ENCODE results near the gene PKNOX2.
A peak's percentile ranks its signal among the peaks of the same experiment; 100 is the strongest.

PKNOX2 gene

DNA sequence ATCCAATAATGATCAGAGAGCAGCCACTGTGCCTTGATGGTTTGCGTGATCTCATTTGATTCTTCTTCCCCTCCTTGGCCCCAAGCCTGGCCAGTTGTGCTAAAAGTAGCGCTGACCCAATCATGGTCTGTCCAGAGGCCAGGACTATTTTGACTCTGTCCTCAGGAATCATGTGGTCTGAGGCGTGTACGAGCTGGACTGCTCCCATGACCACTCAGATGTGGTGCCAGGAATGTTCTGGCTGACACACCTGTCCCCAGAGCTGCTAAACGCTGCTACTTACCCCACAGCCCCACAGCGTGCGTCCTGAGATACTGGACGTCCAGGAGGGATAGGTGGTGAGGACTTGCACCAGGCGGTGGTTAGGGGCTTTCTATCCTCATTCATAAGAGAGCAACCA lies 261.1 kb downstream of the PKNOX2 start:
- DNase-seq = no peak

DNA sequence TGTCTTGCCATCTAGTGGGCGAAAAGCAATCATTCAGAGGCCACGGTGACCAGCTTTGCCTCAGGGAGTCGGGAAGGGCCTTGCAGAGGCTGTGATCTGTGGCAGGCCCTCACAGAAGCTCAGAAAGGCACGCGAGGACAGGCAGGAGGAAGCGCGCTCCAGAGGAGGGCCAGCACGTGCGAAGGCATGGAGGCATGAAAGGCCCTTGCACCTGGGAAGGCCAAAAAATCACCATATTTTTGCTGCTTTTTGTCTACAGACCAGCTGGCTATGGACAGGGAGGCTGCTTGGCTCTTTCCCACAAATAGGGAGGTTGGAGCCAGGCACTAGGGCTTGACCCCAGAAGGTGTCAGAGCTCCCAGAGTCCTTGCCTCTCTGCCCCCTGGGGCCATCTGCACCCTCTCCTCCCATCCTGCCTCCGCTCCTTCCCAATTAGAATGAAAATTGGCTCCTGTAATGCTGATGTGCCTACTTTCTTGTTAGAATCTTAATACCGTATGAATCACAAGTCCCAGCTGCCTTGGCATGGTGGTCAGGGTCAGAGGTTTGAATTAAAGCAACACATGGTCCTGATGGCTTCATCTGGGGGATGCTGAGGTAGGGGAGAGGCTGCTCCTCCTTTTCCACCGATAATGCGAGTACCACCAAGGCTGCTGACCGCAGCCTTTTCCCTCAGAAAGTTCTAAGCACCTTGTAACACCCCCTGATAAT lies 262.4 kb downstream of the PKNOX2 start:
- DNase-seq = no peak

DNA sequence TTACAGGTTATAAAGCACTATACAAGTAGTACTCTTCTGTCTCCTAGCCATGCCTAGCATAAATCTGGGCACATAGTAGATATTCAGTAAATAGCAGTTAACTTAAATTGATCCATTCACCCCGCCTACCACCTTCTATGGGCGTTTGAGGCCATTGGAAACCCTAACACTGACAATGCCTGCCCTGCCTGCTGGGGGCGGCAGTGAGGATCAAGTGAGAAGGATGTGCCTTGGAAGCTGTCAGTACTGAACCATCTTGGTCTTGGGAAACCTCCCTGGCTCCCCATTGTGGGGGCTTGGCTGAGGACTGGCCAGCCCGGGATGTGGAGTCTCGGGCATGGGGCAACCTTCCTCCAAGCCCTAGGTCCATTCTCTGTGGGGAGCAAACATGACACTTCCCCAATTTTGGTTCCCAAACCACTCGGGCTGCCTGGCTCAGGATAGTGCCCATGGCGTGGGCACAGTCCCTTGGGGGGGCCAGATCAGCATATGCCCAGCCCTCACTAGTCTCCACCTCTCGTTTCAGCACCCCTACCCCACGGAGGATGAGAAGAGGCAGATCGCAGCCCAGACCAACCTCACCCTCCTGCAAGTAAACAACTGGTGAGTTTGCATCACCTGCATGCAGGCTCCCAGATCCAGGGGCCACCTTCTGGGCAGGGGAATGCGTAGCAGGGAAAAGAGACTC lies 264.1 kb downstream of the PKNOX2 start:
- no peak for DNase-seq

DNA sequence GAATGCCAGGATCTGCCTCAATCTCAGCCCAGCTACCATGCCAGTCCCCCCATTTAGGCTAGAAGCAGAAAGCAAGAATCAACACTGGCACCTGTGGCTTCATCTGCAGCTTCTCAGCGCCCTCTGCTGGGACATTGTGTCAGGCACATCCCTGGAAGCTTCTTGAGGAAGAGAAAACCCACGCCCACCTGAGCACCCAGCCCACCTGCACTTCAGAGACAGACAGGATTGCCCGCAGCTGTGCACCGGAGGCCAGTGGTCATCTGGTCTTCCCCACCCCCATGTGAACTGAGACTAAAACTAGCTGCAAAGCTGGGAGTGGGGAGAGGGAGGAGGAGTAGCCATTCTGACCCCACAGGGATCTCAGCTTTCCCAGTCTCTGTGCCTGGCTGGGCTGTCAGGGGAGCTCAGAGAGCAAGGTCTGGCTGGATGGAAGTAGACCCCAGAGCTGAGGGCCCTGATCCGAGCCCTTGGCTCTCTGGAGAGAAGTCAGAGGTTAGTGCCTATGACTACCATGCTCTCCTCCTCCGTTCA lies 264.7 kb downstream of the PKNOX2 start:
- peak; percentile 27 for DNase-seq

DNA sequence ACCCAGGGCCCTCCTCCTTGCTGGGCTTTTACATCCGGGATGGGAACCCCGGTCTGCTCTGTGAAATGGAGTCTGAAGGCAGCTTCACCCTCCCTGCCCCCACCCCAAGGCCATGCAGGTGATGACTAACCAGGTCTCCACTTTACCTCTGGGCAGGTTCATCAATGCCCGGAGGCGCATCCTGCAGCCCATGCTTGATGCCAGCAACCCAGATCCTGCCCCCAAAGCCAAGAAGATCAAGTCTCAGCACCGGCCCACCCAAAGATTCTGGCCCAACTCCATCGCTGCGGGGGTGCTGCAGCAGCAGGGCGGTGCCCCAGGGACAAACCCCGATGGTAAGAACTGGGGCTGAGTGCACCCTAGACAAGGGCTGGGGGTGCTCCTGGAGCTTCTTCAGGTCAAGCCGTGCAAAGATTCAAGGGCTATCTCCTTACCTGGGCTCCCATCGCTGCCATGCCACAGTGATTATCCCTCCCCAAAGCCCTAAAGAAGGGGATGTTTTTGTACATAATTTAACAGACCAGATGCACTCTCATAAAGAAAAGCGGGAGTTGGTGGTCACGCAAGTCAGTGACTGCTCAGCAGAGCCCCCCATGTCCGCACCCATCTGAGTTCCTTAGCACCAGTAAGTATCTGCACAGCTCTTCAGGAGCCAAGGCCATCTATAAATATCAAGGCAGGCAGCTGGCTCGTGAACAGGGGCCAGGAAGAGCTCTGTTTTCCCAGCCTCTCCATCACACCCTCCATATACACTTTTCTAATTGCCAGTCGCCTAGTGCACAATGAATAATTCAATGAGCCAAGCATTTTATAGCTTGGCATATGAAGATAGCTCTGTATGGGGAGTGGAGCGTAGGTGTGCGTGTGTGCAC lies 265.5 kb downstream of the PKNOX2 start:
- no peak for DNase-seq

DNA sequence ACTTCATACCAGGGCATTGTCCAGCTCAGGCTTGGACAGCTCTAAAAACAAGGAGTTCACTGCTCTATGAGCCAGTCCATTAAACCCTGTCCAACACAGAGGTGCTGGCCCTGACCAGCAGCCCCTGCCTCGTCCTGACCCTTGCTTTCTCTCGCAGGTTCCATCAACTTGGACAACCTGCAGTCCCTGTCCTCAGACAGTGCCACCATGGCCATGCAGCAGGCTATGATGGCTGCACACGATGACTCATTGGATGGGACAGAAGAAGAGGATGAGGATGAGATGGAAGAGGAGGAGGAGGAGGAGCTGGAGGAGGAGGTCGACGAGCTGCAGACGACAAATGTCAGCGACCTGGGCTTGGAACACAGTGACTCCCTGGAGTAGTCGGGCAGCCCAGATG lies 266.5 kb downstream of the PKNOX2 start:
- no peak for DNase-seq

DNA sequence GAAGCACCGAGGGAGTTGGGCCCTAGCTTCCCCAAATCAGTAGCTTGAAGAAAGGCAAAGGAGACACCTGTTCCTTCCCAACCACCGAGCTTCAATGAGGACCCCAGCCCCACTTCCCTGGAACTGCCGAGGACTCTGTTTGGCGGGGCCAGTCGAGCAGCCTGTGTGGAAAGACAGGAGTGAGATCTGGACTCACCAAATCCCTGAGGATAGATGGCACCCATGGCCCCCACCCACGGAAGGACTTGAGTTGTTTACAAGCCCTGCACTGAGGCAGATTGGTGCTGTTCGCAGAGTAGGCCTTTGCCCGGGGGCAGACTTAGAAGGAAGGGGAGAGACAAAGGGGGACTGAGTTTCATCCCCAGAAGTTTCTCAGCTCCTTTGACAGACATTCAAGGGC lies 266.9 kb downstream of the PKNOX2 start:
- no peak for DNase-seq

DNA sequence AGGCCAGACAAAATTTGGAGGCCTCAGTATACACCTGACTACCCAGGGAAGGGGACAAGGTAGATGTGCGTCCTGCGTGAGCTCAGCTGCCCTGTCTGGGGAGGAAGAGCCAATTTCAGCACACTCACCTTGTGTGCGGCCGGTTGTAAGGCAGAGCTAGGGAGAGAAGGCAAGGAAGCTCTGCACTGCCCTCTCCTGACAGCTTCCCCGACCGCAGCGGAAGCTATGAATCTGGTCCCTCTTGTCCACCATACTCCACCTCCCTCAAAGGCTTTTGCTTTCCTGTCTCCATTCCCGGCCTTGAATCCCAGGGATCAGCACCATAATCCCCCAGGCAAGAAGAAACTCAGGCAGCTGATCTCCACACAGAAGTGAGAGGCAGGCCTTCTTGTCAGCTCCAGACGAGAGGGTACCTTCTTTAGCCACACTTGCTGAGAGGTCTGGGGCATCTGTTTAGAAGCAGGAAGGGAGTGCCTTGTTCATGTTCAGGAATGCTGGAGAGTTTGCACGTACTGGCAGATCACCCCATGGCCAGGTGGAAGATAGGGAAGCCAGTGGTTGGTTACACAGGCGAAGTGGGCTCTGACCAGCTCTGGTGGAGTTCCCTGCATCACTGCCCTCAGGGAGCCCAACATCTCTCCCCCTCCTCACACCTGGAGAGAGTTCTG lies 269.0 kb downstream of the PKNOX2 start:
- no peak for DNase-seq

DNA sequence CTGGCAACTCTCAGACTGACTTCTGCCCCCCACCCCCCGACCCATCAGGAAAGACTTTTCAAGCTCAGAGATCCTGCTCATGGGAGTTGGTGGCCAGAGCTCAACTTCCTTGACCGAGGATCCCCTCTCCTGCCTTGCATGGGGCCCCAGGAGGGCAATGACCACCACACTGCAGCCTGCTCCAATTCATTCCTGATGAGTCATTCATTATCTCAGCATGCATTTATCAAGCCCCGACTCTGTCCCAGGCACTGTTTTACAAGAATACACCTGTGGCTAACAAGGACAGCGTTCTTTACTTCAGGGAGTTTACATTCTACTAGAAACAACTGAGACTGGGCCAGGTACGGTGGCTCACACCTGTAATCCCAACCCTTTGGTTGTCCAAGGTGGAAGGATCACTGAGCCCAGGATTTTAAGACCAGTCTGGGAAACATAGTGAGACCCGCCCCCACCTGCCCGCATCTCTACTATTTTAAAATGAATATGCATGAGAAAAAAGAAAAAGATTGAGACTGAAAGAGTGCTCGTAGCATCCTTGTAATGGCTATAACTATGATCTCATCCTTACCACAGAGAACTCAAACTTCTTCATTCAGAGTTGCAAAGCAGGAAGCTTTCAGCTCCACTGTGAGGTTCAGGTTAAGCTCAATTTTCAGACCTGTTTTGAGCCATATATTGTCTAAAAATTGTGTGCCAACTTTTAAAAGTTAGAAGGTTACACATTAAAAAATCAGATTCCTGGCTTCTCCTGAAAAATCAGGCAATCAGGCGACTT lies 271.1 kb downstream of the PKNOX2 start:
- DNase-seq = no peak

DNA sequence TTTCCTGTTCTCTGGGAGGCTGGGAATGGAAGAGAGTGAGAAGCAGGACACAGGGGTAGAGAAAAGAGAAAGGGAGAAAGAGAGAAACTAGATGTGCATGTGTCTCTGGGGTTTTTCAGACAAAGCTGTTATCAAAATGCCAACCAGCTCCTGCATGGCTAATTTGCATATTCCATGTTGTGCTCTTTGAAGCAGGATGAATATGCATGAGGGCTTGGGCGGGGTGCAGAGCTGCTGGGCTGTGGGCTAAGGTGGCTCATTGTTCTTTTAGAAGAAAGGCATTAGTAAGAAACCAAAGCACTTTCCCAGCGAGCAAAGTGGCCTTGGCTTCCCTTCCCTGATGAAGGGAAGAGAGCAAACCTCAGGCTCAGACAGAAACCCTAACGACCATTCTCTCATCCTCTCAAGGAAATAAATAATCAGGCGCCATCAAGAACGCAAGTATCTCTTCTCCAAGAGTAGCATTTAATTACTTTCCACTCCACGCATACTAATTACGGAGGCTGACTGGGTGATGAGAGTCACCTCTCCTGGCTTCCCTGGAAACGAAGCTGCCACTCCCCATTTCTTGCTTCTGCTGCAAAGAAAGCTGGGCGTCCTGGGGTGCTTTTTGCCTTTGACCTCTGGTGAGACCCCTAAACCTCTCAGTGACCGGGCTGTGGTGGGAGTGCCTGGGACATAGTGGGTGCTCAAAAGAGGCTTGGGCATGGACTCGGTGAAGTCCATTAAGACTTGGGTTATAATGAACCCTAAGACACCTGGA lies 277.3 kb downstream of the PKNOX2 start:
- no peak for DNase-seq

DNA sequence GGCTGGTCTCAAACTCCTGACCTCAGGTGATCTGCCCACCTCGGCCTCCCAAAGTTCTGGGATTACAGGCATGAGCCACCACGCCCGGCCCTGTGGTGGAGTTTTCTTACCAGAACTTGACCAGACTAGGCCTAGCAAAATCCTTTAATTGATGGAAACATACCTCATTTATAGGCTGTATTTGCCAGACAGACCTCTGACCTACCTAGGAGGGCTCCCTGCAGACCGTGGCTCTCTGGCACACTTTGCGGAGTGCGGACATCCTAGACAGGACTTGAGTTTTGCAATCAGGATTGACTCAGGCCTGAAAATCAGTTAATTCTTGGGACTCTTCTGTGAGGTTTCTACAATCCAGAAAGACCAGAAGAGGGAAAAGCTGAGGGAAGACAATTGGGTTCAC lies 278.4 kb downstream of the PKNOX2 start:
- no peak for DNase-seq

DNA sequence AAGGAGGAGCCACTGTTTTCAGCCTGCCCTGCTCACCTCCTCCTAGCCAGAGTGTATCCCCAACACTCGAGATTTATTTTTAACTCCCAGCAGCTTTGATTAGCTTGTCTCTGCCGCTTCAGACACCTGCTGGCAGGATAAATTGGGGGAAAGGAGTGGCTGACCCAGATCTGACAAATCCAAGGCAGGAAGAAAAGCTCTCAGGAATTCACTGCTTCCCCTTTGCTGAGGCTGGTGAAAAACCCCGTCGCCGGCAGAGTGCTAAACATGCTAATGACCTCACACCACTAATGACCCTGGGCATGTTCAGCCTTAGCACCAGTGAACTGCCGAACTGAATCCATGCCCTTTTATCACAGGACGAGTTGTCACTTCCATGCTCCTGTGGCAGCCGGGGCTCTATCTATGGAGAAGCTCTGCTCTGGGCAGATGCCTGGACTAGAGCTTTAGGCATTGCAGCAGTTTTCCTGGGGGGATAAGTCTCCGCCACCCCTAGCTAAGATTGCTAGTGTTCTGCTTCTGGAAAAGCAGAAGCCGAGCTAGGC lies 279.3 kb downstream of the PKNOX2 start:
- no peak for DNase-seq

DNA sequence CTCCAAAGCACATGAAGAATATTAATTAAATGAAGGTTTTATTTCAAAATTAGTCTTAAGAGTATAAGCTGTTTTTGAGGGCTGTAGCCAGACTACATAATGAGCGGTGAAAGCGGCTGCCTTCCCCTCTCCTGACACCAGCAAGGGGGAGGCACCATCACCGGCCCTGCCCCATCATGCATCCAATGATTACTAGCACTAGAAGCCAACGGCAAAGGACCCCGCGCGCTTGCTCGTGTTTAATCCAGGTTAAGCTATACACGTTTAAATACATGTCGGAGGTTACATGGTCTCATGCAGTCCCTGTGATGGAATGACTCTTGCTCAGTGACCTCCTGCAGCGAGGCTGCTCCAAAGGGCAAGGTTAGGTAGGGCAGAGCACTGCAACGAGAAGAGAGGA lies 281.2 kb downstream of the PKNOX2 start:
- DNase-seq = no peak

DNA sequence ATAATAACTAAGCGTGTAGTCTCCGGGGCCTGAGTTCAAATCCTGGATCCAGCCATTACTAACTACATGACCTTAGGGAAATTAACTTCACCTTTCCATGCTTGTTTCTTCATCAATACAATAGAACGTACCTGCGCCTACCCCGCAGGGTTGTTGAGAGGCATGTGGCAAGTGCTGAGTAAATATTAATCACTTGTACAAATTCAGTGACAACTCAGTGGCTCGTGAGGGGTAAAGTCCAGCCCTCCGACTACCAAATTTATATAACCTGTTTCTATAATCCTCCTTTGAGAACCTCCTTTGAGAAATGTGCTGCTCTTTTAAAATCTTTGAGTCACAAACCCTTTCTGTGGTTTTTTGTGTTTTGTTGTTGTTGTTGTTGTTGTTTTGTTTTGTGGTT lies 281.7 kb downstream of the PKNOX2 start:
- DNase-seq = no peak

DNA sequence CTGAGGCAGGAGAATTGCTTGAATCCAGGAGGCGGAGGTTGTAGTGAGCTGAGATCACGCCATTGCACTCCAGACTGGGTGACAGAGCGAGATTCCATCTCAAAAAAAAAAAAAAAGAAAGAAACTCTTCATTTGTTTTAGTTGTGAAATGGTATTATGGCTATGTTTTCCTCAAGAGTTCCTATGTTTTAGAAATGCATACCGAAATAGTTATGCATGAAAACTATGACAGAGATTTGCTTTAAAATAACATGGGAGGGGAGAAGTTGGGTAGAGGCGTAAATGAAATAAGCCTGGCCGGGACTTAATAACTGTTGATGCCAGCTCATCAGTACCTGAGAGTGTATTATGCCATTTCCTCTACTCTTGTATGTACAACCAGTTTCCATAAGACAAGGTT lies 283.2 kb downstream of the PKNOX2 start:
- no peak for DNase-seq

DNA sequence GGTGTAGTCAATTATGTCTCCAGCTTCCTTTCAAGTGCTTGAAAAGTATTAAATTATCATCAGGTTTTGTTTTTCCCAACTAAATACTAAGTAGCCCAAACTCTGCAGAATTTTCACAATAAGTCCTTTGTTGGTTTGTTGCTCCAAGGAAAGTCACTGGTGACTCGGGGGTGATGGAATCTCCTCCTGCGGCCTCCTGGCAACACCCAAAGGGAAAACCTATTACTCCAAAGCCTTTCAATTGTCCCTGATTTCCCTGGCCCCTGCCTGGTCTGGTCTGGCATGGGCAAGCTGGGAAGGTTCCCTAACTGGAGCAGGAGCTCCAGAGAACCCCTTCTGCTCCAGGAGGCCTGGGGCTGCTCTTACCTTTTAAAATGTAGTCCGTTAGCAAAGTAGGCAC lies 283.6 kb downstream of the PKNOX2 start:
- no peak for DNase-seq

DNA sequence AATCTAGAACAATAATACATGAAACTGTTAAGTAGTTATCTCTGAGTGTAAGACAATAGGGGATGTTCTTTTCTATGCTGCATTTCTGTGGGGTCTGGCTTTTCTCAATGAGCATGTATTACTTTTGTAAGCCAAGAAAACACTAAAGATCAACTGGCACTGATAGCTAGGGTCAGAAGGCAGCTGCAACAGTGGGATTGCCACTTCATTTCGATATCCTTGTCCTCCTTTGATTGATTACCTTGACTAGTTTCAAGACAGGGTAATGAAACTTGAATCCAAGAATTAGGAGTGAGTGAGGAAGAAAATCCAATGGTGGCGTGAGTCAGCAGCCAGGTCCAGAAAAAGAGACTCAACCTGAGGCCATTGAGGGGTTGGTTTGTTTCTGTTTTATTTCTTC lies 285.0 kb downstream of the PKNOX2 start:
- no peak for DNase-seq

DNA sequence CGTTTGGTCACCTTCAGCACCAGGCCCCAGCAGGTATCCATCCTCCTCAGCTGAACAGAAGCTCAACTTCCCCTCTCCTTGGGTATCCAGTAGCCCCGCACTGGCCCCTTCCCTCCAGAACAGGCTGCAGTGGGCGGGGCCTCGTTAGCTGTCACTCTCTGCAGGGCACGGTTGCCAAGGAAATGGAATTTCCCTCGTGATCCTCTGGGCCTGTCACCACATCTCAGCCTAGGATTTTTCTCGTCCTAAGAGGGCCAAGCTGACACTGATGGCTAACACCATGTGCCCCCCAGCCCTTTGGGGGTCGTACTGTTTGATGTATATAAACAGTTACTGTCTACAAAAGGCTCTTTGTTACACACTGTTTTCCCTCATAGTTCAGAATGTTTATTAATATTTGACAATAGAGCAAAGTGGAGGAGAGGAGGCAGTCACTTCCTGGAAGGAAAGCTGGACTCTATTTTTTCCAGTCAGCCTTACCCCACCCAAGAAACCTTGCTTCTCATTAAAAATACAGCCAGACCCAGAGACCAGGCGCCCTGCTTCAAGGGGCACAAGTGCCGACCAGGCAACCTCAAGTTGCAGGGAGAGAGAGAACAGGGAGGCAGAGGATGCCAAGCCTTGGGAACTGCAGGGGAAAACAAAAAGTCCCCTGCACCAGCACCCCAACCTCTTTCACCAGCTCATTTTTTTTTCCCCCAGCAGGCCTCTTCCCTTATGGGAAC lies 287.0 kb downstream of the PKNOX2 start:
- peak; percentile 9 for DNase-seq

DNA sequence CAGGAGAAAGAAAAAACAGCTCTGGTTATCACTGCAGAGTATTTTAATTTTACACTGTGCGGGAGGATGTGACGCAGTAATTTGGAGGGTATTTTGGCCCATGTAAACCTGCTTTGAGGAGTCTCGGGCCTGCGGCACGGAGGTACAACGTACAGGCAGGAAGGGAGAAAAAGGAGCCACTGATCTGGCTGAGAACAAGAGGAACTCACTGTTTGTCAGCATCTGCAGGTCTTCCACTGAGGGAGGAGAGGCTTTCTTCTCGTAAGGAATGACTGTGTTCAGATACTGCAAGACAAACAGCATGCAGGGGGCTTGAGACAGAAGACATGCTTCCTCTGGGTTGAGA lies 287.5 kb downstream of the PKNOX2 start:
- DNase-seq = no peak

DNA sequence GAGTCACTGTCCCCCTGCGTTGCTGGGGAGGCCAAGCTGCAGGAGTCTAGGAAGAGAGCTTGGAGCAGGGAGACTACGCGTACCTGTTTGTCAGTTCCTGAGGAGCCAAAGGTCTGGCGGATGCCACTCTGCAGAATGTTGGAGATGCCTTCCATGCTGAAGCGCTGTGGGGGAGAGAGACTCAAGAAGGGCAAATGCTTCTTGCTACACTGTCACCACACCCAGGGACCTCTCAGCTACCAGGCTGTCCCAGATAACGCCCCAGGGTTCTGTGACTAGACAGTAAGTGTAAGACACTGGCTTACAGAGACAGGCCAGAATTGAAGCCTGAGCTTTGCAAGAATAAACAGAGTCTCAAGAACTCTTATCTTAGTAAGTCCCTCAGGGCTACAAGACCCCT lies 289.5 kb downstream of the PKNOX2 start:
- no peak for DNase-seq

DNA sequence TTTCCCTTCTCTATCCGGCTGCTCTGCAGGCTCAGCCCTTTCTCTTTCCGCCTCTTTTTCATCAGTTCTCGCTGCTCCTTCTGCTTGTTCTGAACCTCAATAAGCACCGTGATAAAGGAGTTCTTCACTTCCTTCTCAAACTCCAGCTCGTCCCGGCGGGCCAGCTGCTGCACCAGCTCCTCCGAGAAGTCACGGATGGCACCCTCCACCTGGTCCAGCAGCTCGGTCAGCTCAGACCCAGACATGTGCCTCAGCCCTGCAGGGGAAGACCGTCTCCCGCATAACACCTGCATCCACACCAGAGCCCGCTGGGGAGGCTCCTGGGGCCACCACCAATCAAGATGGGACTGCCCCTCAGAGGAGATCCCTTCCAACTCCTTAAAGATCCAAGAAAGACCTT lies 291.3 kb downstream of the PKNOX2 start:
- no peak for DNase-seq

All from NCI-H1436 (cell line).